AG04450 (cell line): ENCODE data around the gene ZNF512. TPM values are rescaled to one million over a fixed set of nuclear protein-coding genes. Genes with fewer than 3 reads are reported as not detected.

Experiments used
- CTCF ChIA-PET: fragments of 300-600, 350-600 bp; formaldehyde crosslinking; extraction: SDS; loops from one replicate; lab custom pipeline; 2022; ENCODE audit warnings: antibody characterized with exemption, inconsistent platforms; lab: Charles Lee
- POLR2A ChIA-PET: fragments of 350-600 bp; formaldehyde crosslinking; extraction: SDS; loops from one replicate; lab custom pipeline; 2021; ENCODE audit warnings: antibody characterized with exemption, inconsistent platforms; lab: Yijun Ruan, JAX
- DNase-seq: peaks from one replicate; pipeline ENCODE4 v3.0.0-alpha.2; 2011; ENCODE audit warnings: low read depth, low spot score
- H3K27ac ChIP-seq: one replicate; pipeline ENCODE4 v1.5.1; 2012; ENCODE audit warnings: low read depth, low read length, control low read depth
- H3K27me3 ChIP-seq: one replicate; pipeline ENCODE4 v1.6.0; 2012; ENCODE audit warnings: low read length; ENCODE audit not compliant: control insufficient read depth, insufficient read depth
- H3K4me3 ChIP-seq: 2 replicates; pipeline ENCODE4 v1.5.1; 2011; ENCODE audit warnings: mild to moderate bottlenecking, low read depth, low read length, control low read depth
- H3K9me3 ChIP-seq: 2 replicates; pipeline ENCODE4 v1.5.1; 2012; ENCODE audit warnings: low read length; ENCODE audit not compliant: control insufficient read depth, insufficient read depth
- polyA plus RNA-seq: library from polyadenylated mRNA; depleted of rRNA; stranded (reverse); fragments of >200 nt; gene quantifications from 2 replicates; pipeline ENCODE4 v1.2.3, GENCODE V29; 2011
- TF ChIP-seq, protein P1 (sequence below): IDR thresholded peaks from 2 replicates; pipeline ENCODE4 v1.5.1; 2011; ENCODE audit warnings: low read depth, low read length, control low read depth, inconsistent platforms

Gene ZNF512
- polyA plus RNA-seq, 1 experiment, result 63.7 TPM

DNA sequence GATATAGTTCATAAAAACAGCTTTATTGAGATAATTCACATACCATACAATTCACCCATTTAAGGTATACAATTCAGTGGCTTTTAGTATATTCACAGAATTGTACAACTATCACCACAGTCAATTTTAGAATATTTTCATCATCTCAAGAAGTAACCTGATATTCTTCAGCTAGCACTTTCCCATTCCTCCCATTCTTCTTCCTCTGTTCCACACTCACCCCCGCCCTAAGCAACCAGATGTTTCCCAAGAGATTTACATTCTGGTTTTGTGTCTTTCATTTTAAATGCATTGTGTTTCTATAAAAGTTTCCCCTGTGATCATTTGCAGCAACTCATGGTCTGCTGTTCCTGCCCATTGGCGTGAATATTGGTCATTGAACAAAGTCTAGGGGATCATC is 51.4 kb downstream of the ZNF512 start:
- TF ChIP-seq, protein P1, sequence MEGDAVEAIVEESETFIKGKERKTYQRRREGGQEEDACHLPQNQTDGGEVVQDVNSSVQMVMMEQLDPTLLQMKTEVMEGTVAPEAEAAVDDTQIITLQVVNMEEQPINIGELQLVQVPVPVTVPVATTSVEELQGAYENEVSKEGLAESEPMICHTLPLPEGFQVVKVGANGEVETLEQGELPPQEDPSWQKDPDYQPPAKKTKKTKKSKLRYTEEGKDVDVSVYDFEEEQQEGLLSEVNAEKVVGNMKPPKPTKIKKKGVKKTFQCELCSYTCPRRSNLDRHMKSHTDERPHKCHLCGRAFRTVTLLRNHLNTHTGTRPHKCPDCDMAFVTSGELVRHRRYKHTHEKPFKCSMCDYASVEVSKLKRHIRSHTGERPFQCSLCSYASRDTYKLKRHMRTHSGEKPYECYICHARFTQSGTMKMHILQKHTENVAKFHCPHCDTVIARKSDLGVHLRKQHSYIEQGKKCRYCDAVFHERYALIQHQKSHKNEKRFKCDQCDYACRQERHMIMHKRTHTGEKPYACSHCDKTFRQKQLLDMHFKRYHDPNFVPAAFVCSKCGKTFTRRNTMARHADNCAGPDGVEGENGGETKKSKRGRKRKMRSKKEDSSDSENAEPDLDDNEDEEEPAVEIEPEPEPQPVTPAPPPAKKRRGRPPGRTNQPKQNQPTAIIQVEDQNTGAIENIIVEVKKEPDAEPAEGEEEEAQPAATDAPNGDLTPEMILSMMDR, result no peak
- CTCF ChIA-PET, result no interaction called here
- POLR2A ChIA-PET, result no interaction called here

DNA sequence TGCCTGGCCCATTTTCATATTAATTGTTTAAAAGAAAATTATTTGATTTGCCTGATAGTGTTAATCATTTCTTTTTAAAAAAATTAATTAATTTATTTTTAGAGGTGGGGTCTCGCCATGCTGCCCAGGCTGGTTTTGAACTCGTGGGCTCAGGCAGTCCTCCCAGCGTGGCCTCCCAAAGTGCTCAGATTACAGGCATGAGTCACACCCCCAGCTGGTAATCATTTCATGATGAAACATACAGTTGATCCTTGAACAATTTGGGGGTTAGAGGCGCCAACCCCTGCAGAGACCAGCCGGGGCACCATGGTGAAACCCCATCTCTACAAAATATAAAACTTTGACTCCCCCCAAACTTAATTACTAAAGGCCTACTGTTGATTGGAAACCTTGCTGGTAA is 53.9 kb downstream of the ZNF512 start:
- no peak overlapping the region for H3K4me3 ChIP-seq
- H3K9me3 ChIP-seq, result no peaks in the 10 kb centered on the region
- no peaks in the 10 kb centered on the region for H3K27me3 ChIP-seq
- DNase-seq, result no peak
- CTCF ChIA-PET, result no interaction called here
- POLR2A ChIA-PET, result no interaction called here
- TF ChIP-seq, protein P1, result no peak
- no peak overlapping the region for H3K27ac ChIP-seq

More for the DNA sequence above, 51.4 kb downstream of the ZNF512 start:
- DNase-seq, result no peak
- Histone ChIP-seq H3K4me3 (no peak overlapping the region), H3K9me3 (no peaks in the 10 kb centered on the region), H3K27ac (no peak overlapping the region), H3K27me3 (no peaks in the 10 kb centered on the region)

DNA sequence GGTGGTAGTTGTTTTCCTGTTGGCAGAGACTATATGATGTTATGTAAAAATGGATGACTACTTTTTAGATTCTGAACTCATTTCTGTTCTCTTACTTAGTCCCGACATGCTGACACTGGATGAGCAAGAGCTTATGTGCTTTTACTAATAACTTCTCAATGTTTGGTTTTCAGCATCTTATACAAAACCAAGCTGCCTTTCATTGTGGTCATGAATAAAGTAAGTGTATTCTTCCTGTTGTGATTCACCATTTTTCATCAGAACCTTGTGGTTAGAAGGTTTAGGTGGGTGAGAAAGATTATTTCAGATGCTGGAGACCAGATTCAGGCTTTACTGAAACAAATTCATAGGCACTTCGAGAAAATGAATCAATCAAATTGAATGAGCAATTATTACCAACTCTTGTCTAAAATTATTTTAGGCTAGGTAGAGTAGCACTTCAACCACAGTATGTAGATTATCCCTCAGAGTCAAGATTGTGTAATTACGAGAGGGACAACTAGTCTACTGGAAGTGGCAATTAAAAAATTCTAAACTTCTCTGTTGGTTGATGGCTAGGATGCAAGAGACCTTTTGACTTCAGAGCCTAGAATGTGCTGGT is 55.3 kb downstream of the ZNF512 start:
- CTCF ChIA-PET, result interaction anchor here (1.3 kb wide), 1 partner anchor 45 kb away, joined by 4 read pairs; no protein-coding TSS in a partner anchor
- TF ChIP-seq, protein P1, result no peak
- DNase-seq, result peak; percentile 45
- no peak overlapping the region for H3K4me3 ChIP-seq
- POLR2A ChIA-PET, result no interaction called here
- H3K27ac ChIP-seq, result no peak overlapping the region
- H3K27me3 ChIP-seq, result no peaks in the 10 kb centered on the region
- H3K9me3 ChIP-seq, result no peaks in the 10 kb centered on the region

DNA sequence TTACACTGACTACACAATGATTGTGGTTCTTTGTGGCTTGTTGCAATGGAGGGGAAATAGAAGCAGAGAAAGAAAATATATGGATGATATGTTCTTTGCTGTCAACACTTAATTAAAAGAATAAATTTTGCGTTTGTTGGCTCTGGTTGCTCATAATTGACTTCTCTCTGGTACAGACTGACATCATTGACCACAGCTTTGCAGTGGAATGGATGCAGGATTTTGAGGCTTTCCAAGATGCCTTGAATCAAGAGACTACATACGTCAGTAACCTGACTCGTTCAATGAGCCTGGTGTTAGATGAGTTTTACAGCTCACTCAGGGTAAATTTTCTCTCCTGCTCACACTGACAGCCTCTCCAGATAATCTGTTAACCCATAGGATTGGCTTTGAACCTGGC is 55.9 kb downstream of the ZNF512 start:
- H3K27ac ChIP-seq, result no peak overlapping the region
- ChIA-PET CTCF (interaction anchor here (1.3 kb wide), 1 partner anchor 45 kb away, joined by 4 read pairs; no protein-coding TSS in a partner anchor), POLR2A (no interaction called here)
- TF ChIP-seq, protein P1, result no peak
- H3K9me3 ChIP-seq, result no peaks in the 10 kb centered on the region
- H3K4me3 ChIP-seq, result no peak overlapping the region
- H3K27me3 ChIP-seq, result no peaks in the 10 kb centered on the region
- DNase-seq, result peak; percentile 53

DNA sequence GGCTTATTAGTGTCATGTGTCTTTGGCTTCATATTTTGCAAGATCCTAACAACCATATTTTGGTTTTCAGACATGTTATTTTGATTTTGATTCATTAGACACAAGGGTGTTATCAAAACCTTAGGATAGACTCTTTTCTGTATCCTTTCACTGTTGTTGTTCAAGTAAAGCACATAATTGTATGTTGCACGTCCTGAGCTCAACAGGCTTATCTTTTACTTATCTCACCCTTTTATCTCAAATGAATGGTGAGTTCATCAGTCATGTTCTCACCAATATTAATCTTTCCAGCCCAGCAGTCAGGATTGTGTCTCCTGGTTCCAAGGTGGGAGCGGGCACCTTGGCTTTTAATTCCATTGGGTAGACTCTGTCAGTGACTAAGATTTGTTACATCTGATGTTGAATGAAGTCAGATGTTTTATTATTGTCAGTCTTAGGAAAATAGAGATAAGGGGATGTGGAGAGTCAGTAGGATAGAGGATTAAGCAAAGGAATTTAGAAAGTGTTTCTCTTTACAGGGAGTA is 57.9 kb downstream of the ZNF512 start:
- ChIA-PET POLR2A (interaction anchor here (0.6 kb wide), 1 partner anchor 58 kb away, joined by 4 read pairs; no protein-coding TSS in a partner anchor), CTCF (no interaction called here)
- TF ChIP-seq, protein P1, result no peak
- no peaks in the 10 kb centered on the region for H3K27me3 ChIP-seq
- H3K27ac ChIP-seq, result no peak overlapping the region
- no peak for DNase-seq
- H3K9me3 ChIP-seq, result no peaks in the 10 kb centered on the region
- H3K4me3 ChIP-seq, result no peak overlapping the region
